Endothelial cell of umbilical vein (primary cell): Measurements from ENCODE around the gene NES. TPM values are rescaled to one million over a fixed set of nuclear protein-coding genes. Genes with fewer than 3 reads are reported as not detected.
A peak's percentile ranks its signal among the peaks of the same experiment; 100 is the strongest.

ENCODE experiments used
- BruUV-seq: library from RNA; stranded (reverse); fragments of 400-500 nt; replicated peaks from 2 replicates; lab custom pipeline; 2021; lab: Mats Ljungman, UMichigan
- CTCF ChIA-PET: fragments of 300-600, 350-600 bp; sonication (Branson Sonifier 250); formaldehyde crosslinking; loops from one replicate; lab custom pipeline; 2021; ENCODE audit warnings: antibody characterized with exemption, inconsistent platforms; lab: Charles Lee
- POLR2A ChIA-PET: fragments of 300-600, 350-600 bp; sonication (Branson Sonifier 250); formaldehyde crosslinking; loops from one replicate; lab custom pipeline; 2021; ENCODE audit warnings: antibody characterized with exemption, inconsistent platforms; lab: Charles Lee
- DNase-seq: peaks from one replicate; pipeline ENCODE4 v3.0.0-alpha.2; 2011; ENCODE audit warnings: low read depth, low spot score
- FAIRE-seq: peaks from 2 replicates; lab custom pipeline; 2011; peaks lifted over from hg19 to GRCh38; lab: Jason Lieb, UNC
- H2AFZ ChIP-seq: 2 replicates; pipeline ENCODE4 v1.6.0; 2012; ENCODE audit warnings: low read depth, low read length, control low read depth, inconsistent platforms
- H3K27ac ChIP-seq: 2 replicates; pipeline ENCODE4 v1.5.1; 2011; ENCODE audit warnings: low read depth, mild to moderate bottlenecking, control low read depth, low read length, moderate library complexity; ENCODE audit not compliant: insufficient read depth
- H3K27me3 ChIP-seq, 2 experiments: 2 replicates each; pipeline versions ENCODE4 v1.6.0 to v1.6.1; 2011; ENCODE audit warnings: low read length in 2 of 2, mixed read lengths in 1 of 2; ENCODE audit not compliant: control insufficient read depth in 2 of 2, insufficient read depth in 2 of 2
- H3K36me3 ChIP-seq, 2 experiments: 2 replicates in 1 of 2; 3 replicates in 1 of 2; pipeline ENCODE4 v1.5.1; 2011; ENCODE audit warnings: low read length in 2 of 2, mild to moderate bottlenecking in 1 of 2, moderate library complexity in 1 of 2; ENCODE audit not compliant: control insufficient read depth in 2 of 2, insufficient read depth in 2 of 2; ENCODE audit errors: extremely low read depth in 1 of 2
- H3K4me1 ChIP-seq: 3 replicates; pipeline ENCODE4 v1.5.1; 2011; ENCODE audit warnings: mild to moderate bottlenecking, low read length; ENCODE audit not compliant: control insufficient read depth, insufficient read depth; ENCODE audit errors: extremely low read depth
- H3K4me2 ChIP-seq: 2 replicates; pipeline ENCODE4 v1.6.1; 2011; ENCODE audit warnings: low read length, control low read depth, mixed read lengths; ENCODE audit not compliant: insufficient read depth
- H3K4me3 ChIP-seq, 3 experiments: fragments of 200-600 bp in 1 of 3; sonication (generic), shearing (Covaris generic) in 1 of 3; replicated peaks in 1 of 3; 2 replicates each; pipeline ENCODE4 v1.5.1; 2011 to 2016; ENCODE audit warnings: control low read depth in 3 of 3, low read length in 3 of 3, mild to moderate bottlenecking in 2 of 3, inconsistent platforms in 1 of 3, low read depth in 1 of 3, moderate library complexity in 1 of 3; ENCODE audit not compliant: insufficient read depth in 1 of 3
- H3K79me2 ChIP-seq: 2 replicates; pipeline ENCODE4 v1.6.0; 2012; ENCODE audit warnings: low read length, inconsistent platforms; ENCODE audit not compliant: control insufficient read depth, insufficient read depth
- H3K9ac ChIP-seq: replicated peaks from 2 replicates; pipeline ENCODE3; 2011; ENCODE audit warnings: low read length, control low read depth; ENCODE audit not compliant: insufficient read depth; ENCODE audit errors: extremely low read depth
- H3K9me1 ChIP-seq: replicated peaks from 3 replicates; pipeline ENCODE4 v1.6.0; 2011; ENCODE audit warnings: mild to moderate bottlenecking, low read length; ENCODE audit not compliant: control insufficient read depth, insufficient read depth; ENCODE audit errors: extremely low read depth
- H3K9me3 ChIP-seq: replicated peaks from 2 replicates; pipeline ENCODE4 v1.5.1; 2012; ENCODE audit warnings: low read length, inconsistent platforms; ENCODE audit not compliant: control insufficient read depth, insufficient read depth
- H4K20me1 ChIP-seq: replicated peaks from 2 replicates; pipeline ENCODE3; 2011; ENCODE audit warnings: mild to moderate bottlenecking, low read length; ENCODE audit not compliant: control insufficient read depth, insufficient read depth; ENCODE audit errors: extremely low read depth
- CTCF ChIP-seq, 2 donors: IDR thresholded peaks; 1 replicate in 1 of 2; 2 replicates in 1 of 2; pipeline ENCODE4 v1.5.1; 2011; ENCODE audit warnings: low read length in 2 of 2, mild to moderate bottlenecking in 2 of 2, moderate library complexity in 2 of 2, control low read depth in 1 of 2, inconsistent platforms in 1 of 2, low read depth in 1 of 2; ENCODE audit not compliant: insufficient read depth in 1 of 2; ENCODE audit errors: extremely low read depth in 1 of 2
- EZH2 ChIP-seq: IDR thresholded peaks from 2 replicates; pipeline ENCODE4 v1.6.1; 2012; ENCODE audit warnings: borderline replicate concordance, low read depth, mild to moderate bottlenecking, moderate library complexity, low read length, inconsistent platforms; ENCODE audit not compliant: severe bottlenecking
- MYC ChIP-seq: IDR thresholded peaks from one replicate; pipeline ENCODE4 v1.6.1; 2011; ENCODE audit warnings: mild to moderate bottlenecking, low read depth, low read length
- POLR2AphosphoS5 ChIP-seq: IDR thresholded peaks from 2 replicates; pipeline ENCODE4 v1.6.1; 2012; ENCODE audit warnings: low read depth, mild to moderate bottlenecking, control low read depth, low read length, moderate library complexity; ENCODE audit not compliant: insufficient read depth
- dilution Hi-C: fragments of 300-500 bp; cut with MboI; formaldehyde crosslinking; loops from one replicate; pipeline ENCODE4 v1.15.0; 2019; ENCODE audit warnings: low sequenced_read_pairs; ENCODE audit not compliant: extremely low pct_ligation_motif_present
- intact Hi-C: fragments of 100-400 bp; cut with micrococcal nuclease; formaldehyde crosslinking; loops from one replicate; pipeline ENCODE4 v1.10.0; 2022
- polyA plus RNA-seq, 4 experiments: library from polyadenylated mRNA; depleted of rRNA in 3 of 4; stranded (reverse) in 3 of 4; unstranded in 1 of 4; fragments of >200 nt; gene quantifications; 2 replicates each; pipeline versions ENCODE4 v1.2.1 to v1.2.3, GENCODE V29; 2011 to 2012; ENCODE audit warnings: missing spikeins in 1 of 4
- total RNA-seq: library from RNA; stranded (reverse); gene quantifications from 2 replicates; pipeline ENCODE4 v1.2.3, GENCODE V29; 2021

NES gene
- total and polyA plus RNA-seq, 2 donors (not counting 3 experiments of a cell fraction or from before 2014, with no cell fraction given): 19.4 to 274 TPM

- FAIRE-seq: peak; percentile 59
- intact Hi-C loops (loop anchor here (1.0 kb wide), 4 partner anchors 17 to 79 kb away; no protein-coding TSS in a partner anchor), dilution Hi-C loops (no loop called here)
- TF ChIP-seq MYC (no peak), POLR2AphosphoS5 (no peak), CTCF (IDR thresholded peaks at IDR 0.05; ENCODE audit: extremely low read depth in 1 of 2, insufficient read depth in 1 of 2, low read depth in 1 of 2, low read length in 2 of 2) (peak; percentile 76 to 87), EZH2 (peak; percentile 42)
- BruUV-seq: no TSS peak
- Histone ChIP-seq H3K79me2 (no peaks in the 10 kb centered on the region), H3K4me1 (peaks cover 19% of the 10 kb centered on the region), H4K20me1 (no peaks in the 10 kb centered on the region), H2AFZ (peak overlapping the region; percentile 52), H3K27ac (no peak overlapping the region), H3K9me3 (no peaks in the 10 kb centered on the region), H3K4me2 (peak overlapping the region; percentile 41), H3K9me1 (no peaks in the 10 kb centered on the region), H3K4me3 (peak overlapping the region in 1 of 3 experiments; percentile 4), H3K9ac (no peak overlapping the region), H3K27me3 (peaks cover 0 to 3% of the 10 kb centered on the region in 2 experiments), H3K36me3 (no peaks in the 10 kb centered on the region)
- peak; percentile 57 for DNase-seq
- ChIA-PET CTCF (interaction anchor here (0.7 to 15.5 kb wide), 14 partner anchors 8 to 226 kb away, joined by 3 to 453 read pairs (median 10); partner anchors contain the start of genes HAPLN2, INSRR and NTRK1), POLR2A (no interaction called here)
Observed at GRCh38 chr1:156705918-156706656, 28.9 kb upstream of the NES start.
